Measurements from ENCODE around the gene EOGT.

Gene EOGT

GRCh38 chr3:68958932-68959331 is 54.6 kb downstream of the EOGT start:
- no peak for DNase-seq (ENCODE audit: extremely low read depth, insufficient read length)
- no peaks in the 10 kb centered on the region; the same call in 1 of the 2 replicates for H3K27me3 ChIP-seq (replicated peaks; ENCODE audit: control insufficient read depth, insufficient read depth, low read length)
- no peaks in the 10 kb centered on the region for H3K36me3 ChIP-seq (ENCODE audit: control insufficient read depth, insufficient read depth, low read length)
- H3K4me3 ChIP-seq (replicated peaks; ENCODE audit: low read depth, low read length), result no peak overlapping the region
- TF ChIP-seq CTCF (IDR thresholded peaks at IDR 0.05; ENCODE audit: insufficient read depth, low read length, poor library complexity, severe bottlenecking), result no peak

- TF ChIP-seq CTCF (IDR thresholded peaks at IDR 0.05; ENCODE audit: insufficient read depth, low read length, poor library complexity, severe bottlenecking), result no peak
- H3K36me3 ChIP-seq (ENCODE audit: control insufficient read depth, insufficient read depth, low read length), result no peaks in the 10 kb centered on the region
- DNase-seq (ENCODE audit: extremely low read depth, insufficient read length), result no peak
- no peak overlapping the region for H3K4me3 ChIP-seq (replicated peaks; ENCODE audit: low read depth, low read length)
- H3K27me3 ChIP-seq (replicated peaks; ENCODE audit: control insufficient read depth, insufficient read depth, low read length), result no peaks in the 10 kb centered on the region; the same call in 1 of the 2 replicates
Measured at GRCh38 chr3:68957895-68958294, 55.6 kb downstream of the EOGT start.

GRCh38 chr3:68953816-68954444 is 59.6 kb downstream of the EOGT start:
- TF ChIP-seq CTCF (IDR thresholded peaks at IDR 0.05; ENCODE audit: insufficient read depth, low read length, poor library complexity, severe bottlenecking), result no peak

GRCh38 chr3:68945225-68945624 is 68.3 kb downstream of the EOGT start:
- DNase-seq (ENCODE audit: extremely low read depth, insufficient read length), result no peak
- Histone ChIP-seq H3K27me3 (replicated peaks; ENCODE audit: control insufficient read depth, insufficient read depth, low read length) (no peaks in the 10 kb centered on the region), H3K4me3 (replicated peaks; ENCODE audit: low read depth, low read length) (no peak overlapping the region), H3K36me3 (ENCODE audit: control insufficient read depth, insufficient read depth, low read length) (no peaks in the 10 kb centered on the region)
- no peak for TF ChIP-seq CTCF (IDR thresholded peaks at IDR 0.05; ENCODE audit: insufficient read depth, low read length, poor library complexity, severe bottlenecking)

More at GRCh38 chr3:68953816-68954444, 59.6 kb downstream of the EOGT start:
- no peak overlapping the region for H3K4me3 ChIP-seq (replicated peaks; ENCODE audit: low read depth, low read length)
- DNase-seq (ENCODE audit: extremely low read depth, insufficient read length), result no peak
- H3K36me3 ChIP-seq (ENCODE audit: control insufficient read depth, insufficient read depth, low read length), result no peaks in the 10 kb centered on the region
- no peaks in the 10 kb centered on the region; the same call in 1 of the 2 replicates for H3K27me3 ChIP-seq (replicated peaks; ENCODE audit: control insufficient read depth, insufficient read depth, low read length)

- no peak overlapping the region for H3K4me3 ChIP-seq (replicated peaks; ENCODE audit: low read depth, low read length)
- no peak for TF ChIP-seq CTCF (IDR thresholded peaks at IDR 0.05; ENCODE audit: insufficient read depth, low read length, poor library complexity, severe bottlenecking)
- DNase-seq (ENCODE audit: extremely low read depth, insufficient read length), result no peak
- no peaks in the 10 kb centered on the region for H3K27me3 ChIP-seq (replicated peaks; ENCODE audit: control insufficient read depth, insufficient read depth, low read length)
- no peaks in the 10 kb centered on the region for H3K36me3 ChIP-seq (ENCODE audit: control insufficient read depth, insufficient read depth, low read length)
Measured at GRCh38 chr3:68943753-68944500, 69.6 kb downstream of the EOGT start.
